ENCODE data around the gene AHSG. TPM values are rescaled to one million over a fixed set of nuclear protein-coding genes. Genes with fewer than 3 reads are reported as not detected.

Gene AHSG
- total and polyA plus RNA-seq, 2 donors (not counting 1 experiment from before 2014, with no cell fraction given), result not detected

DNA sequence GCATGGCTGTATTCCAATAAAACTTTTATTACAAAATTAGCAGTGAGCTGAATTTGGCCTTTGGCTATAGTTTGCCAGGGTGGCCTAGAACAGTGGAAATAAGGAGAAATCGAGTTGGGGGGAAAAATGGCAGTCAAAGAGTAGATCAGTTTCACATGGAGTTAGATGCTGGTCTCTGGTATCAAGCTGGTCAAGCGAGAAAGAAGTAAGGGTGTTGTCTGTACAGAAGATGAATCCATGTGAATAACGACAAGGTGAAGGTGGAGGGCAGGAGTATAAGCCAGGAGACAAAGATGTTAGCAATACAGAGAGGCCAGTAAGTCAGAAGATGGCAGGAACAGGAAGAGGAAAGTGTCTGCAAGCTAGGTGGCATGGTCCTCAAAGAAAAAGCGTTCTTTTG, 11.7 kb downstream of the AHSG start:
- CTCF ChIA-PET, result interaction anchor here (1.6 to 5.1 kb wide), 2 partner anchors 9 to 11 kb away, joined by 3 to 43 read pairs; no protein-coding TSS in a partner anchor
- ATAC-seq (ENCODE audit: low read depth) (no peak), DNase-seq (no peak)
- no peaks in the 10 kb centered on the region for H3K4me1 ChIP-seq (ENCODE audit: control insufficient read depth in 2 of 2, insufficient read depth in 2 of 2, low read length in 2 of 2)
- H3K4me1 Mint-ChIP-seq, result no peaks in the 10 kb centered on the region
- H3K4me2 ChIP-seq (replicated peaks; ENCODE audit: low read depth, low read length, poor library complexity, severe bottlenecking), result no peak overlapping the region
- H3K27ac Mint-ChIP-seq, result no peak overlapping the region
- H3K79me2 ChIP-seq (ENCODE audit: control insufficient read depth, insufficient read depth, low read length), result no peaks in the 10 kb centered on the region
- H3K27me3 ChIP-seq (replicated peaks in 1 of 4; ENCODE audit: control extremely low read depth in 1 of 4, control insufficient read depth in 3 of 4, insufficient read depth in 4 of 4, low read length in 3 of 4), result peaks cover 0 to 7% (median 3%) of the 10 kb centered on the region in 4 experiments
- H3K9me3 Mint-ChIP-seq (ENCODE audit: insufficient read depth), result no peaks in the 10 kb centered on the region
- no peak overlapping the region for H3K27ac ChIP-seq (ENCODE audit: low read length in 2 of 2)
- H3K4me3 Mint-ChIP-seq, result no peak overlapping the region
- no peaks in the 10 kb centered on the region for H3K36me3 ChIP-seq (replicated peaks in 1 of 2; ENCODE audit: control extremely low read depth in 1 of 2, control insufficient read depth in 1 of 2, extremely low read depth in 1 of 2, insufficient read depth in 2 of 2, low read length in 1 of 2)
- POLR2A ChIA-PET, result no interaction called here
- no peak for TF ChIP-seq EZH2 (IDR thresholded peaks at IDR 0.05; ENCODE audit: borderline replicate concordance, insufficient read depth, low read depth, low read length, poor library complexity, severe bottlenecking)
- TF ChIP-seq, protein P1, sequence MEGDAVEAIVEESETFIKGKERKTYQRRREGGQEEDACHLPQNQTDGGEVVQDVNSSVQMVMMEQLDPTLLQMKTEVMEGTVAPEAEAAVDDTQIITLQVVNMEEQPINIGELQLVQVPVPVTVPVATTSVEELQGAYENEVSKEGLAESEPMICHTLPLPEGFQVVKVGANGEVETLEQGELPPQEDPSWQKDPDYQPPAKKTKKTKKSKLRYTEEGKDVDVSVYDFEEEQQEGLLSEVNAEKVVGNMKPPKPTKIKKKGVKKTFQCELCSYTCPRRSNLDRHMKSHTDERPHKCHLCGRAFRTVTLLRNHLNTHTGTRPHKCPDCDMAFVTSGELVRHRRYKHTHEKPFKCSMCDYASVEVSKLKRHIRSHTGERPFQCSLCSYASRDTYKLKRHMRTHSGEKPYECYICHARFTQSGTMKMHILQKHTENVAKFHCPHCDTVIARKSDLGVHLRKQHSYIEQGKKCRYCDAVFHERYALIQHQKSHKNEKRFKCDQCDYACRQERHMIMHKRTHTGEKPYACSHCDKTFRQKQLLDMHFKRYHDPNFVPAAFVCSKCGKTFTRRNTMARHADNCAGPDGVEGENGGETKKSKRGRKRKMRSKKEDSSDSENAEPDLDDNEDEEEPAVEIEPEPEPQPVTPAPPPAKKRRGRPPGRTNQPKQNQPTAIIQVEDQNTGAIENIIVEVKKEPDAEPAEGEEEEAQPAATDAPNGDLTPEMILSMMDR (IDR thresholded peaks at IDR 0.05), result no peak
- WGBS (ENCODE audit: insufficient coverage), result 74% methylated on average over 3 of the region's 4 CpGs
- intact Hi-C loops (cut with micrococcal nuclease), result no loop called here
- no peak overlapping the region for H2AFZ ChIP-seq (ENCODE audit: insufficient read depth, low read depth, low read length, poor library complexity, severe bottlenecking)
- H3K9me3 ChIP-seq (ENCODE audit: control extremely low read depth in 1 of 3, control insufficient read depth in 2 of 3, insufficient read depth in 1 of 3, low read length in 2 of 3), result no peaks in the 10 kb centered on the region
- H3K27me3 Mint-ChIP-seq, result peaks cover 31% of the 10 kb centered on the region
- H4K20me1 ChIP-seq (ENCODE audit: control insufficient read depth, insufficient read depth, low read length, poor library complexity, severe bottlenecking), result no peaks in the 10 kb centered on the region
- H3K4me3 ChIP-seq (ENCODE audit: control extremely low read depth in 1 of 5, extremely low read depth in 1 of 5, insufficient read depth in 1 of 5, low read depth in 2 of 5, low read length in 4 of 5), result no peak overlapping the region
- no peak overlapping the region for H3K9ac ChIP-seq (ENCODE audit: low read length)

DNA sequence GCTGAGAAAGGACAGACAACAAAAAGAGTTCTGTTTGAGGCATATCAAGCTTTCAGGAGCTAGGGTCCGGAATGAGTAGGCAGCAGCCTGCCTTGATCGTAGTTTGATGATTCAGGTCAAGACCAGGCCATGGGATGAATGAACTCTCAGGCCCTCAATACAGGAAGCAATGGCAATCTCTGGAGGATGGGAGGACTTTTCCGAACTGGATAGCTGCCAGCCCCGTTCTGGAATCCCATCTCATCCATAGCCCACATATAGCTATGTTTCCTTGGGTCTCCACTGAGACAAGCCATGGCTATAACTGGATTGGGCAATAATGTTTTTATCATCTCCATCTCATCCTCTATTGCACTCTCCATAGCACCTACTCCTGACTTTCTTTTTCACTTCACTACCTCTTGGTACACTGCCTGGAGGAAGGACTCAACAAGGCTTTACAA, 12.8 kb downstream of the AHSG start:
- Histone ChIP-seq H3K9ac (ENCODE audit: low read length) (no peak overlapping the region), H3K36me3 (replicated peaks in 1 of 2; ENCODE audit: control extremely low read depth in 1 of 2, control insufficient read depth in 1 of 2, extremely low read depth in 1 of 2, insufficient read depth in 2 of 2, low read length in 1 of 2) (no peaks in the 10 kb centered on the region), H3K4me1 (ENCODE audit: control insufficient read depth in 2 of 2, insufficient read depth in 2 of 2, low read length in 2 of 2) (no peaks in the 10 kb centered on the region), H3K4me2 (replicated peaks; ENCODE audit: low read depth, low read length, poor library complexity, severe bottlenecking) (no peak overlapping the region), H3K27me3 (replicated peaks in 1 of 4; ENCODE audit: control extremely low read depth in 1 of 4, control insufficient read depth in 3 of 4, insufficient read depth in 4 of 4, low read length in 3 of 4) (peaks cover 0 to 6% (median 3%) of the 10 kb centered on the region in 4 experiments), H2AFZ (ENCODE audit: insufficient read depth, low read depth, low read length, poor library complexity, severe bottlenecking) (no peak overlapping the region), H3K79me2 (ENCODE audit: control insufficient read depth, insufficient read depth, low read length) (no peaks in the 10 kb centered on the region), H3K4me3 (ENCODE audit: control extremely low read depth in 1 of 5, extremely low read depth in 1 of 5, insufficient read depth in 1 of 5, low read depth in 2 of 5, low read length in 4 of 5) (no peak overlapping the region), H3K9me3 (ENCODE audit: control extremely low read depth in 1 of 3, control insufficient read depth in 2 of 3, insufficient read depth in 1 of 3, low read length in 2 of 3) (no peaks in the 10 kb centered on the region), H3K27ac (ENCODE audit: low read length in 2 of 2) (no peak overlapping the region), H4K20me1 (ENCODE audit: control insufficient read depth, insufficient read depth, low read length, poor library complexity, severe bottlenecking) (no peaks in the 10 kb centered on the region)
- DNase-seq (no peak), ATAC-seq (ENCODE audit: low read depth) (no peak)
- CTCF ChIA-PET, result interaction anchor here (0.6 to 5.1 kb wide), 2 partner anchors 10 to 14 kb away, joined by 3 to 43 read pairs; no protein-coding TSS in a partner anchor
- Mint-ChIP-seq H3K27me3 (peaks cover 32% of the 10 kb centered on the region), H3K9me3 (ENCODE audit: insufficient read depth) (no peaks in the 10 kb centered on the region), H3K4me3 (no peak overlapping the region), H3K27ac (no peak overlapping the region), H3K4me1 (no peaks in the 10 kb centered on the region)
- intact Hi-C loops (cut with micrococcal nuclease), result no loop called here
- POLR2A ChIA-PET, result no interaction called here
- WGBS (ENCODE audit: insufficient coverage), result 75% methylated on average over 2 of the region's 4 CpGs
- TF ChIP-seq, protein P1 (IDR thresholded peaks at IDR 0.05), result no peak
- no peak for TF ChIP-seq EZH2 (IDR thresholded peaks at IDR 0.05; ENCODE audit: borderline replicate concordance, insufficient read depth, low read depth, low read length, poor library complexity, severe bottlenecking)

All from B cell (primary cell).